Sigmoid colon (tissue), 7 donors: ENCODE data around the gene APEX1. TPM values are rescaled to one million over a fixed set of nuclear protein-coding genes. Genes with fewer than 3 reads are reported as not detected.
"Not testable (repeated sequence)": the region's sequence is repeated elsewhere in the genome, so short reads cannot be mapped to it uniquely, and the experiment has no call there.

Source experiments
- DNase-seq: peaks from one replicate; pipeline ENCODE4 v3.0.0-alpha.2; 2019
- H3K27ac ChIP-seq, 4 donors: fragments of 200-600 bp; sonication (generic); one replicate each; pipeline ENCODE4 v1.5.1; 2016 to 2019; ENCODE audit warnings: mild to moderate bottlenecking in 1 of 4
- H3K27me3 ChIP-seq, 3 donors: fragments of 200-600 bp; sonication (generic); one replicate each; pipeline ENCODE4 v1.5.1; 2019; ENCODE audit warnings: mild to moderate bottlenecking in 1 of 3
- H3K36me3 ChIP-seq, 4 donors: fragments of 200-600 bp; sonication (generic); one replicate each; pipeline ENCODE4 v1.5.1; 2016 to 2019
- H3K4me1 ChIP-seq, 4 donors: fragments of 200-600 bp; sonication (generic); one replicate each; pipeline ENCODE4 v1.5.1; 2017 to 2019
- H3K4me3 ChIP-seq, 4 donors: fragments of 200-600 bp; sonication (generic); one replicate each; pipeline ENCODE4 v1.5.1; 2017 to 2019; ENCODE audit warnings: mild to moderate bottlenecking in 2 of 4, moderate library complexity in 1 of 4
- H3K9me3 ChIP-seq, 4 donors: fragments of 200-600 bp in 3 of 4; sonication (generic) in 3 of 4; one replicate each; pipeline versions ENCODE4 v1.5.1 to v1.6.1; 2013 to 2019
- CTCF ChIP-seq, 4 experiments: fragments of 450-650 bp in 3 of 4; fragments of 200-600 bp in 1 of 4; IDR thresholded peaks; one replicate each; pipeline ENCODE4 v1.5.1; 2016 to 2019; ENCODE audit warnings: antibody characterized with exemption in 4 of 4, mild to moderate bottlenecking in 3 of 4, moderate library complexity in 2 of 4
- EP300 ChIP-seq, 4 donors: sonication (generic); formaldehyde crosslinking; IDR thresholded peaks; one replicate each; pipeline ENCODE4 v1.6.1; 2017; ENCODE audit warnings: antibody characterized with exemption in 4 of 4
- POLR2A ChIP-seq, 2 donors: fragments of 450-650 bp; IDR thresholded peaks; one replicate each; pipeline ENCODE4 v1.6.1; 2016; ENCODE audit warnings: antibody characterized with exemption in 2 of 2, mild to moderate bottlenecking in 2 of 2, moderate library complexity in 2 of 2
- POLR2AphosphoS5 ChIP-seq, 4 donors: sonication (generic); formaldehyde crosslinking; IDR thresholded peaks; one replicate each; pipeline ENCODE4 v1.6.1; 2017; ENCODE audit warnings: antibody characterized with exemption in 4 of 4
- WGBS, 2 donors: extraction: QIAGEN DNeasy Blood & Tissue Kit; methylation state at CpG; one replicate each; pipeline ENCODE4 v1.1.7; 2013; 5-methylcytosine and 5-hydroxymethylcytosine counted together
- intact Hi-C: fragments of 100-400 bp; cut with DNase I; formaldehyde crosslinking; loops from one replicate; pipeline ENCODE4 v1.15.1; 2023
- polyA plus RNA-seq, 3 donors: library from polyadenylated mRNA; stranded (reverse); fragments of 200-250 nt; gene quantifications; one replicate each; pipeline ENCODE4 v1.2.3, GENCODE V29; 2013
- small RNA-seq, 3 donors: library from RNA; depleted of rRNA; stranded (forward); fragments of <200 nt; gene quantifications; one replicate each; pipeline ENCODE3, GENCODE V24; 2016
- total RNA-seq, 4 donors: library from RNA; depleted of rRNA; stranded (reverse); fragments of >200 nt; gene quantifications; one replicate each; pipeline ENCODE4 v1.1.0, GENCODE V29; 2016
- donor health status: healthy with polysubstance abuse.
- donor health status: Bipolar disorder and iron deficiency.
- donor health status: healthy.

APEX1 gene
- total and polyA plus RNA-seq, 7 donors: 84.4 to 181 (median 146) TPM

- no peak for TF ChIP-seq CTCF (IDR thresholded peaks at IDR 0.05)
- TF ChIP-seq POLR2AphosphoS5 (IDR thresholded peaks at IDR 0.05): no peak
- TF ChIP-seq EP300 (IDR thresholded peaks at IDR 0.05): no peak
- TF ChIP-seq POLR2A (IDR thresholded peaks at IDR 0.05): no peak
- Histone ChIP-seq H3K9me3 (no peaks in the 10 kb centered on the region), H3K4me3 (no peak overlapping the region), H3K4me1 (no peaks in the 10 kb centered on the region), H3K27ac (no peak overlapping the region), H3K36me3 (no peaks in the 10 kb centered on the region), H3K27me3 (no peaks in the 10 kb centered on the region)
- WGBS, 2 donors: 40 to 60% methylated on average over 6 of the region's 6 CpGs
- no peak for DNase-seq
- intact Hi-C loops: no loop called here
These were observed 48.9 kb downstream of the APEX1 start for GRCh38 chr14:20503898-20504297.

GRCh38 chr14:20506276-20506675 lies 51.2 kb downstream of the APEX1 start:
- WGBS, 2 donors: 91 to 98% methylated on average over 18 to 27 of the region's 30 CpGs
- DNase-seq, H3K4me3 ChIP-seq: not testable (repeated sequence)

GRCh38 chr14:20506752-20507151 lies 51.7 kb downstream of the APEX1 start:
- WGBS, 2 donors: 70% methylated on average over 2 of the region's 30 CpGs; no CpG with 5 or more reads in 1 of the 2 donors
- H3K4me1 ChIP-seq, H3K27me3 ChIP-seq, intact Hi-C loops, H3K4me3 ChIP-seq, H3K9me3 ChIP-seq, H3K36me3 ChIP-seq, DNase-seq, H3K27ac ChIP-seq: not testable (repeated sequence)

More at GRCh38 chr14:20506276-20506675, 51.2 kb downstream of the APEX1 start:
- H3K36me3 ChIP-seq, intact Hi-C loops, H3K9me3 ChIP-seq, H3K27me3 ChIP-seq, H3K27ac ChIP-seq, H3K4me1 ChIP-seq: not testable (repeated sequence)

Small RNAs within 50 kb of the gene (small RNA-seq; reads per million reads assigned to genes)
- 0.43 to 3.1 (median 0.66) reads per million in 3 donors for gene RNA5SP382

Other genes starting within 250 kb of the APEX1 start
- not detected for gene OR11H6, start 231.5 kb upstream of the APEX1 start, total RNA-seq
- gene OR11H6, start 231.5 kb upstream of the APEX1 start, polyA plus RNA-seq: not detected
- gene OR11H7, start 226.2 kb upstream of the APEX1 start, total RNA-seq: not detected
- not detected for gene OR11H7, start 226.2 kb upstream of the APEX1 start, polyA plus RNA-seq
- not detected for gene OR11H4, start 215.9 kb upstream of the APEX1 start, total RNA-seq
- gene OR11H4, start 215.9 kb upstream of the APEX1 start, polyA plus RNA-seq: not detected
- 10 to 100 TPM in 2 of 4 donors, 1 to 10 TPM in 2; 6.8 to 16.3 (median 10.1) TPM for gene TTC5, start 149.3 kb upstream of the APEX1 start, total RNA-seq
- 1 to 10 TPM; 3.6 to 6.5 (median 5.3) TPM for gene TTC5, start 149.3 kb upstream of the APEX1 start, polyA plus RNA-seq
- 10 to 100 TPM; 43.2 to 55.8 (median 44.4) TPM for gene CCNB1IP1, start 121.9 kb upstream of the APEX1 start, total RNA-seq
- gene CCNB1IP1, start 121.9 kb upstream of the APEX1 start, polyA plus RNA-seq: 10 to 100 TPM; 31.2 to 54.1 (median 44.4) TPM
- gene PARP2, start 111.6 kb upstream of the APEX1 start, total RNA-seq: 10 to 100 TPM in 3 of 4 donors, 1 to 10 TPM in 1; 7.4 to 14.3 (median 10.6) TPM
- 10 to 100 TPM in 1 of 3 donors, 1 to 10 TPM in 2; 6.0 to 11.8 (median 7.4) TPM for gene PARP2, start 111.6 kb upstream of the APEX1 start, polyA plus RNA-seq
- gene TEP1, start 41.7 kb upstream of the APEX1 start, total RNA-seq: 10 to 100 TPM; 12.7 to 42.7 (median 19.6) TPM
- 10 to 100 TPM; 19.2 to 43.7 (median 22.9) TPM for gene TEP1, start 41.7 kb upstream of the APEX1 start, polyA plus RNA-seq
- 1 to 10 TPM in 1 of 4 donors, under 1 TPM in 3; 0.33 to 1.4 (median 0.62) TPM for gene KLHL33, start 19.1 kb upstream of the APEX1 start, total RNA-seq
- under 1 TPM; 0.23 to 0.60 (median 0.23) TPM for gene KLHL33, start 19.1 kb upstream of the APEX1 start, polyA plus RNA-seq
- 10 to 100 TPM; 34.1 to 65.6 (median 50.7) TPM for gene OSGEP, start 414 bp upstream of the APEX1 start, total RNA-seq
- gene OSGEP, start 414 bp upstream of the APEX1 start, polyA plus RNA-seq: 10 to 100 TPM; 21.0 to 49.4 (median 29.8) TPM
- gene PIP4P1, start 6.2 kb downstream of the APEX1 start, total RNA-seq: 10 to 100 TPM; 18.9 to 28.0 (median 22.8) TPM
- 10 to 100 TPM; 30.3 to 40.9 (median 32.4) TPM for gene PIP4P1, start 6.2 kb downstream of the APEX1 start, polyA plus RNA-seq
- 10 to 100 TPM in 2 of 4 donors, 1 to 10 TPM in 2; 5.5 to 32.3 (median 10.6) TPM for gene PNP, start 14.2 kb downstream of the APEX1 start, total RNA-seq
- gene PNP, start 14.2 kb downstream of the APEX1 start, polyA plus RNA-seq: 100 to 1,000 TPM in 2 of 3 donors, 10 to 100 TPM in 1; 60.7 to 121 (median 104) TPM
- gene RNASE10, start 50.3 kb downstream of the APEX1 start, total RNA-seq: not detected
- under 1 TPM in 1 of 3 donors, not detected in 2; 0.12 TPM for gene RNASE10, start 50.3 kb downstream of the APEX1 start, polyA plus RNA-seq
- gene RNASE9, start 105.8 kb downstream of the APEX1 start, total RNA-seq: not detected
- gene RNASE9, start 105.8 kb downstream of the APEX1 start, polyA plus RNA-seq: not detected
- gene RNASE11, start 132.8 kb downstream of the APEX1 start, total RNA-seq: not detected
- gene RNASE11, start 132.8 kb downstream of the APEX1 start, polyA plus RNA-seq: not detected
- not detected for gene RNASE12, start 136.2 kb downstream of the APEX1 start, total RNA-seq
- gene RNASE12, start 136.2 kb downstream of the APEX1 start, polyA plus RNA-seq: not detected
- gene OR6S1, start 186.5 kb downstream of the APEX1 start, total RNA-seq: not detected
- not detected for gene OR6S1, start 186.5 kb downstream of the APEX1 start, polyA plus RNA-seq
- 100 to 1,000 TPM in 1 of 4 donors, 10 to 100 TPM in 3; 44.0 to 138 (median 65.5) TPM for gene RNASE4, start 229.3 kb downstream of the APEX1 start, total RNA-seq
- gene RNASE4, start 229.3 kb downstream of the APEX1 start, polyA plus RNA-seq: 10 to 100 TPM; 11.4 to 46.3 (median 15.5) TPM
- gene ANG, start 233.5 kb downstream of the APEX1 start, total RNA-seq: 10 to 100 TPM; 13.3 to 44.4 (median 19.0) TPM
- gene ANG, start 233.5 kb downstream of the APEX1 start, polyA plus RNA-seq: 10 to 100 TPM; 15.5 to 28.3 (median 22.2) TPM